Transverse colon (tissue), 3 donors: Measurements from ENCODE around the gene EPHB4.

ENCODE experiments used
- CTCF ChIP-seq, 5 experiments: fragments of 200-600 bp in 3 of 5; fragments of 450-650 bp in 2 of 5; sonication (generic) in 3 of 5; IDR thresholded peaks; 1 replicate in 2 of 5; 2 replicates in 3 of 5; pipeline ENCODE4 v1.5.1; 2016 to 2017; ENCODE audit warnings: antibody characterized with exemption in 5 of 5, inconsistent platforms in 3 of 5, mild to moderate bottlenecking in 2 of 5, moderate library complexity in 1 of 5
- EP300 ChIP-seq: sonication (generic); formaldehyde crosslinking; IDR thresholded peaks from one replicate; pipeline ENCODE4 v1.6.1; 2017; ENCODE audit warnings: antibody characterized with exemption, low read depth

GRCh38 chr7:100812729-100813128, 14.6 kb downstream of the EPHB4 start:
- TF ChIP-seq CTCF (IDR thresholded peaks at IDR 0.05) (no peak), EP300 (no peak)
